PC-9 (cell line): ENCODE results near the gene SLC12A6.

Source experiments
- CTCF ChIP-seq: fragments of 200-600 bp; sonication (generic); conservative IDR thresholded peaks from 2 replicates; pipeline ENCODE4 v1.6.1; 2017; ENCODE audit warnings: mixed run types, antibody characterized with exemption, mild to moderate bottlenecking, moderate library complexity
- EZH2 ChIP-seq: fragments of 200-600 bp; sonication (generic); IDR thresholded peaks from 2 replicates; pipeline ENCODE4 v1.8.0; 2017; ENCODE audit warnings: antibody characterized with exemption, low read depth

- TF ChIP-seq CTCF (no peak), EZH2 (no peak)
These were observed 52.6 kb downstream of the SLC12A6 start for GRCh38 chr15:34284937-34285336.
